ENCODE measurements around the gene HS3ST6. TPM values are rescaled to one million over a fixed set of nuclear protein-coding genes. Genes with fewer than 3 reads are reported as not detected.
A peak's percentile ranks its signal among the peaks of the same experiment; 100 is the strongest.
"Not testable (repeated sequence)": the region's sequence is repeated elsewhere in the genome, so short reads cannot be mapped to it uniquely, and the experiment has no call there.

The HS3ST6 gene
- total RNA-seq, 1 donor from 2014 or later = not detected

DNA sequence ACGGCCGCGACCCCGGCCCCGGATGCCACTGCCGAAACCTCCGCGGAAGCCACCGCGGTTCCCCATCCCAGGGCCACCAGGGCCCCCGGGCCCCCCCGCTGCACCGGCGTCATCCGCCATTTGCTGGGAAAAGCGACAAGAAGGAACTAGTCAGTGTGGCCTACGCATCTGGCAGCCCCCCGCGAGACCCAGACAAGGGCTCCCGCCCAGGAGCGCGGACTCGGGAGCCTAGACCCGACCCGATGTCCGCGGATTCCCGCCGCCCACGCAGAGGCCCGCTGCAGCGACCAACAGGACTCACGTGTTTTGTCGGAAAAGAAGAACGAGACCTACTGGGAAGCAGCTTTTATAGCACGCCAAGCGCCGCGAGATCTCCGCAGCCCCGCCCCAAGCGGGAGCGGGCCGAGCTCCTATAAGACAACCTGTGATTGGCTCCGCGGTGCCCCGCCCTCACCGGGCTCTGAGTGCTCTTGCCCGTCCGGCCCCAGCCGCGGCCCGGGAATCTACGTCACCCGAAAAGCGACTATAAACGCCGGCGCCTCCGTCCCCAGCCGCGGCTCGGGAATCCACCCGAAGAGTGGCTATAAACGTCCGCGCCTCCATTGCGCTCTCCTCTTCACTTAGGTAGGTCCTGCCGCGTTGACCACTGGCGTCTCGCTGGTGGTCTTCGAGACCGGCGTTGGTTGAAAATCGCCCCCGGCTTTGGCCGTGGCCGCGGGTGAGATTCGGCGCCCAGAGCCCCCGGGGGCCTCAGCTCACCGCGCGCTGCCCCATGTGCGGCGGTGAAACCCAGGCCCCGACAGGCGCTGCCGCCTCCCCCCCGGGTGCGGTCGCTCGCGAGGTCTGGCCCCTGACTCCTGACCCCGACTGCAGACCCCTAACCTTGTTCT, 46.5 kb upstream of the HS3ST6 start, which contains the start of gene RPS2:
Gene RPS2, minus strand, starts transcription at position 321 of the 890 bp plus-strand sequence. Its CDS starts 201 bp downstream, at position 120.
- H3K4me3 Mint-ChIP-seq = peak within 1 kb of the TSS; percentile 95
- peaks cover 49% of the 10 kb centered on the region for H3K79me2 ChIP-seq (ENCODE audit: low read depth)
- H3K9ac ChIP-seq = peak within 1 kb of the TSS; percentile 98
- no peaks in the 10 kb centered on the region for H3K9me3 Mint-ChIP-seq
- peaks cover 34% of the 10 kb centered on the region for H3K4me1 Mint-ChIP-seq
- H4K20me1 ChIP-seq (ENCODE audit: low read depth) = peaks cover 44% of the 10 kb centered on the region
- H3K27ac Mint-ChIP-seq = peak within 1 kb of the TSS; percentile 74
- peaks cover 24% of the 10 kb centered on the region for H3K4me1 ChIP-seq
- peaks cover 12% of the 10 kb centered on the region for H3K36me3 Mint-ChIP-seq
- no peaks in the 10 kb centered on the region for H3K27me3 Mint-ChIP-seq (ENCODE audit: insufficient read depth, low read depth)
- peak; percentile 100 for DNase-seq (ENCODE audit: low spot score)
- H3K27me3 ChIP-seq = no peaks in the 10 kb centered on the region
- no peaks in the 10 kb centered on the region for H3K9me3 ChIP-seq (ENCODE audit: low read depth)
- peak within 1 kb of the TSS; percentile 98 for H3K4me3 ChIP-seq
- peak within 1 kb of the TSS; percentile 92 for H3K27ac ChIP-seq
- H3K36me3 ChIP-seq = no peaks in the 10 kb centered on the region
- H2AFZ ChIP-seq (replicated peaks) = peak within 1 kb of the TSS; percentile 95
- H3K4me2 ChIP-seq = peak within 1 kb of the TSS; percentile 96
- TF ChIP-seq, protein P1, sequence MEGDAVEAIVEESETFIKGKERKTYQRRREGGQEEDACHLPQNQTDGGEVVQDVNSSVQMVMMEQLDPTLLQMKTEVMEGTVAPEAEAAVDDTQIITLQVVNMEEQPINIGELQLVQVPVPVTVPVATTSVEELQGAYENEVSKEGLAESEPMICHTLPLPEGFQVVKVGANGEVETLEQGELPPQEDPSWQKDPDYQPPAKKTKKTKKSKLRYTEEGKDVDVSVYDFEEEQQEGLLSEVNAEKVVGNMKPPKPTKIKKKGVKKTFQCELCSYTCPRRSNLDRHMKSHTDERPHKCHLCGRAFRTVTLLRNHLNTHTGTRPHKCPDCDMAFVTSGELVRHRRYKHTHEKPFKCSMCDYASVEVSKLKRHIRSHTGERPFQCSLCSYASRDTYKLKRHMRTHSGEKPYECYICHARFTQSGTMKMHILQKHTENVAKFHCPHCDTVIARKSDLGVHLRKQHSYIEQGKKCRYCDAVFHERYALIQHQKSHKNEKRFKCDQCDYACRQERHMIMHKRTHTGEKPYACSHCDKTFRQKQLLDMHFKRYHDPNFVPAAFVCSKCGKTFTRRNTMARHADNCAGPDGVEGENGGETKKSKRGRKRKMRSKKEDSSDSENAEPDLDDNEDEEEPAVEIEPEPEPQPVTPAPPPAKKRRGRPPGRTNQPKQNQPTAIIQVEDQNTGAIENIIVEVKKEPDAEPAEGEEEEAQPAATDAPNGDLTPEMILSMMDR (IDR thresholded peaks at IDR 0.05) = no peak
- H3F3A ChIP-seq (ENCODE audit: low read depth) = peaks cover 42% of the 10 kb centered on the region

DNA sequence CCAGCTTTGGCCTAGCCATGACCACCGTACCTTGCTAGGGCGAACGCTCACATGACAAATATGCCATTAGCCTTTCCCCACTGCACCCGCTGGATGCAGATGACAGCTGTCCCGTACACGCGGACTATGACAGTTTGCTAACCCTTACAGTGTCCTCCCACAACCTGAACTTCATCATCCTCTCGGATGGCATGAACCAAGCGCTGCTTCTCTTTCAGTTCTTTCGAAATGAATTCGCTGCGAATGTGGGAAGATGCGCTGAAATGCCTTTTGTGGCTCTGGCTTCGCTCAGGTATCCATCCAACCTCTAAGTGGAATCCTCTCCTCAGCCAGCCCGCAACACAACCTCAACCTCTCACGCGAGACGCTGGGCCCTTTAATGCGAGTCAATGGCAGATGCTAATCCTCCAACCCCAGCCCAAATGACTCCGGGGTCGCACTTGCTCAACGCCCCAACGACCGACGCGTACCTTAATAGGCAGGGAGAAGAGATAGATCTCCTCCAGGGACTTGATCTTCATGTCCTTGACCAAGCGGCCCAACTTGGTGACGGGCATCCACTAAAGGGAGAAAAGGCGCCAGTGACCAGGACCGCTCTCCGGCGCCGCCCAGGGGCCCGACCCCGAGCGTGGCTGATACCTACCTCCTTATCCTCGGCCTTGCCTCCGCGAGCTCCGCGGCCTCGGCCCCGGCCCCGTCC, 45.7 kb upstream of the HS3ST6 start:
- H3K27ac Mint-ChIP-seq = peak overlapping the region; percentile 46
- peaks cover 24% of the 10 kb centered on the region for H3K4me1 ChIP-seq
- peaks cover 44% of the 10 kb centered on the region for H4K20me1 ChIP-seq (ENCODE audit: low read depth)
- TF ChIP-seq EZH2 (IDR thresholded peaks at IDR 0.05) (no peak), EZH2phosphoT487 (IDR thresholded peaks at IDR 0.05) (no peak)
- TF ChIP-seq, protein P1 (IDR thresholded peaks at IDR 0.05) = peak; percentile 27
- no peaks in the 10 kb centered on the region for H3K27me3 Mint-ChIP-seq (ENCODE audit: insufficient read depth, low read depth)
- peak overlapping the region; percentile 93 for H3K9ac ChIP-seq
- no peaks in the 10 kb centered on the region for H3K27me3 ChIP-seq
- H3K36me3 Mint-ChIP-seq = peaks cover 12% of the 10 kb centered on the region
- no peaks in the 10 kb centered on the region for H3K9me3 Mint-ChIP-seq
- no peaks in the 10 kb centered on the region for H3K36me3 ChIP-seq
- H3K79me2 ChIP-seq (ENCODE audit: low read depth) = peaks cover 52% of the 10 kb centered on the region
- H3K4me1 Mint-ChIP-seq = peaks cover 34% of the 10 kb centered on the region
- peak overlapping the region; percentile 95 for H3K4me3 Mint-ChIP-seq
- peak overlapping the region; percentile 96 for H3K4me2 ChIP-seq
- peak; percentile 56 for DNase-seq (ENCODE audit: low spot score)
- no peak overlapping the region for H2AFZ ChIP-seq (replicated peaks)
- peaks cover 44% of the 10 kb centered on the region for H3F3A ChIP-seq (ENCODE audit: low read depth)
- no peaks in the 10 kb centered on the region for H3K9me3 ChIP-seq (ENCODE audit: low read depth)
- peak overlapping the region; percentile 92 for H3K27ac ChIP-seq
- H3K4me3 ChIP-seq = peak overlapping the region; percentile 98

DNA sequence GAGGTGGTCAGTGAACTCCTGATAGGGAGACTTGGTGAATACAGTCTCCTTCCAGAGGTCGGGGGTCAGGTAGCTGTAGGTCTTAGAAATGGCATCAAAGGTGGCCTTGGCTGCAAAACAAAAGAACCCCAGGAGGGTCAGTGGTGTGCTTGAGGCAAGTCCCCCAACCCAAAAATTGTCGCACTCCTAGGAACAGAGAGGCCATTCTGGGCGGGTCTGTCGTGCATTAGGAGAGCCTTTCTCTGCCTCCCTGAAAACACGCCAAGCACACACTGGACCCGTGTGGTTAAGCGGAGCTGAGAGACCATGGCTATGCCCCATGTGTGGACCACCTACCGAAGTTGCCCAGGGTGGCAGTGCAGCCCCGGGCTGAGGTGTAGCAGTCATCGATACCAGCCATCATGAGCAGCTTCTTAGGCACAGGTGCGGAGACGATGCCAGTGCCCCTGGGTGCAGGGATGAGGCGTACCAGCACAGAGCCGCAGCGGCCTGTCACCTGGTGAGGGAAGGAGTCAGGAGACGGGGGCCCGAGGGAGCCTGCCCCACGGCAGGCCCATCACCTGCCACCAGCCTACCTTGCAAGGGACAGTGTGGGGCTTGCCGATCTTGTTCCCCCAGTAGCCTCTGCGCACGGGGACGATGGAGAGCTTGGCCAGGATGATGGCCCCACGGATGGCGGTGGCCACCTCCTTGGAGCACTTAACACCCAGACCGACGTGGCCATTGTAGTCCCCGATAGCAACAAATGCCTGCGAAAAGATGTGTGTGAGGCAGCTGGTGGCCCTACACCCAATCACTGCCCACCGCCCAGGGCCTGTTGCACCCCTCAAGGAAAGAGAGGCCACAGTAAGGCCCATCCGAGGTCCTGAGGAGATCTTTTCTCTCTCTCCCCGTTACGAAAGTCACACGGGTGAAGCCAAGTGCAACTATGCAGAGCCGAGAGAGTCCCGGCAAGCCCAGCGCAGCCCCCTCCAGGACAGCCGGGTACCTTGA, 44.2 kb upstream of the HS3ST6 start:
- not testable (repeated sequence) for DNase-seq (ENCODE audit: low spot score); H3K9me3 Mint-ChIP-seq; H3K27ac ChIP-seq; H3K9ac ChIP-seq; H3K27me3 ChIP-seq; H3K9me3 ChIP-seq (ENCODE audit: low read depth); H3K36me3 ChIP-seq; H2AFZ ChIP-seq (replicated peaks); H3K27ac Mint-ChIP-seq; H3K27me3 Mint-ChIP-seq (ENCODE audit: insufficient read depth, low read depth)
- peaks cover 47% of the 10 kb centered on the region for H3F3A ChIP-seq (ENCODE audit: low read depth)
- H3K4me1 ChIP-seq = peaks cover 24% of the 10 kb centered on the region
- peaks cover 52% of the 10 kb centered on the region for H3K79me2 ChIP-seq (ENCODE audit: low read depth)
- peak overlapping the region; percentile 95 for H3K4me3 Mint-ChIP-seq
- peak overlapping the region; percentile 98 for H3K4me3 ChIP-seq
- H4K20me1 ChIP-seq (ENCODE audit: low read depth) = peaks cover 44% of the 10 kb centered on the region
- peaks cover 34% of the 10 kb centered on the region for H3K4me1 Mint-ChIP-seq
- peaks cover 12% of the 10 kb centered on the region for H3K36me3 Mint-ChIP-seq
- peak overlapping the region; percentile 96 for H3K4me2 ChIP-seq
